ENCODE data around the gene TTC23.

TTC23 gene

GRCh38 chr15:99134317-99134821 is 115.0 kb downstream of the TTC23 start:
- DNase-seq, result no peak

DNA sequence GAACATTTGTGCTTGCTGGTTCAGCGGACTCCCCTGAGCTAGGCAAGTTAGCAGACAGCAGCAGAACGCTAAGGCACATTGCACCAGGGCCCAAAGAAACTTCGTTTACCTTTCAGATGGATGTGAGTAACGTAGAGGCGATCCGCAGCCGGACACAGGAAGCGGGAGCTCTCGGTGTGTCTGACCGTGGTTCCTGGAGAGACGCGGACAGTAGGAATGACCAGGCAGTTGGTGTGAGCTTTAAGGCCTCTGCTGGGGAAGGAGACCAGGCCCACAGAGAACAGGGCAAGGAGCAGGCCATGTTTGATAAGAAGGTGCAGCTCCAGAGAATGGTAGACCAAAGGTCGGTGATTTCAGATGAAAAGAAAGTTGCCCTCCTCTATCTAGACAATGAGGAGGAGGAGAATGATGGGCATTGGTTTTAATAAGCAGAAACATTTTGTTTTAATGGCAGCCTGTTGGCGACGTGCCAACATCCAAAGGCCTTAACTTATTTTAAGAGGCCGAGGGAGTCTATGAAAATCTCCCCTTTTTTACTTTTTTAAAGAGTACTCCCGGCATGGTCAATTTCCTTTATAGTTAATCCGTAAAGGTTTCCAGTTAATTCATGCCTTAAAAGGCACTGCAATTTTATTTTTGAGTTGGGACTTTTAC is 116.6 kb downstream of the TTC23 start:
- DNase-seq, result no peak

DNA sequence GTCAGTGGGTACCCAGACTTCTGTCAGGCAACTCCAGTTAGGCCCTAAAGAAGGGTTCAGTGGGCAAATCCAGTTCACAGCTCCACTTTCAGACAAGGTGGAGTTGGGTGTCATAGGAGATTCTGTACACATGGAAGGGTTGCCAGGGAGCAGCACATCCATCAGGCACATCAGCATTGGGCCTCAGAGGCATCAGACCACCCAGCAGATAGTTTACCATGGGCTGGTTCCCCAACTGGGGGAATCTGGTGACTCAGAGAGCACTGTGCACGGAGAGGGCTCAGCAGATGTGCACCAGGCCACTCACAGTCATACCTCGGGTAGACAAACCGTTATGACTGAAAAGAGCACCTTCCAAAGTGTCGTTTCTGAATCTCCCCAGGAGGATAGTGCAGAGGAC is 117.3 kb downstream of the TTC23 start:
- DNase-seq, result no peak

- no peak for DNase-seq
Observed at GRCh38 chr15:99131441-99132023, 117.8 kb downstream of the TTC23 start.

DNA sequence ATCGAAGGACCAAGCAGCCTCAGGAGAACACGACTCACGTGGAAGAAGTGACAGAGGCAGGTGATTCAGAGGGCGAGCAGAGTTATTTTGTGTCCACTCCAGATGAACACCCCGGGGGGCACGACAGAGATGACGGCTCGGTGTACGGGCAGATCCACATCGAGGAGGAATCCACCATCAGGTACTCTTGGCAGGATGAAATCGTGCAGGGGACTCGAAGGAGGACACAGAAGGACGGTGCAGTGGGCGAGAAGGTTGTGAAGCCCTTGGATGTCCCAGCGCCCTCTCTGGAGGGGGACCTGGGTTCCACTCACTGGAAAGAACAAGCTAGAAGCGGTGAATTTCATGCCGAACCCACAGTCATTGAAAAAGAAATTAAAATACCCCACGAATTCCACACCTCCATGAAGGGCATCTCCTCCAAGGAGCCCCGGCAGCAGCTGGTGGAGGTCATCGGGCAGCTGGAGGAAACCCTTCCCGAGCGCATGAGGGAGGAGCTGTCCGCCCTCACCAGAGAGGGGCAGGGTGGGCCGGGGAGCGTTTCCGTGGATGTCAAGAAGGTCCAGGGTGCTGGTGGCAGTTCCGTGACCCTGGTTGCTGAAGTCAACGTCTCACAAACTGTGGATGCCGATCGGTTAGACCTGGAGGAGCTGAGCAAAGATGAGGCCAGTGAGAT is 118.5 kb downstream of the TTC23 start:
- no peak for DNase-seq

DNA sequence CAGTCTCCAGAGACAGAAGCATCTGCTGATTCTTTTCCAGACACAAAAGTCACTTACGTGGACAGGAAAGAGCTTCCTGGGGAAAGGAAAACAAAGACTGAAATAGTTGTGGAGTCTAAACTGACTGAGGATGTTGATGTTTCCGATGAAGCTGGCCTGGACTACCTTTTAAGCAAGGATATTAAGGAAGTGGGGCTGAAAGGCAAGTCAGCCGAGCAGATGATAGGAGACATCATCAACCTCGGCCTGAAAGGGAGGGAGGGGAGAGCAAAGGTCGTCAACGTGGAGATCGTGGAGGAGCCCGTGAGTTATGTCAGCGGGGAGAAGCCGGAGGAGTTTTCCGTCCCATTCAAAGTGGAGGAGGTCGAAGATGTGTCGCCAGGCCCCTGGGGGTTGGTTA is 119.1 kb downstream of the TTC23 start:
- DNase-seq, result no peak

DNA sequence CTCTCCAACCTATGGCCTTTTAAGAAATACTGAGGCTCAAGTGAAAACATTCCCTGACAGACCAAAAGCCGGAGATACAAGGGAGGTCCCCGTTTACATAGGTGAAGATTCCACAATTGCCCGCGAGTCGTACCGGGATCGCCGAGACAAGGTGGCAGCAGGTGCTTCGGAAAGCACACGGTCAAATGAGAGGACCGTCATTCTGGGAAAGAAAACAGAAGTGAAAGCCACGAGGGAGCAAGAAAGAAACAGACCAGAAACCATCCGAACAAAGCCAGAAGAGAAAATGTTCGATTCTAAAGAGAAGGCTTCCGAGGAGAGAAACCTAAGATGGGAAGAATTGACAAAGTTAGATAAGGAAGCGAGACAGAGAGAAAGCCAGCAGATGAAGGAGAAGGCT is 119.7 kb downstream of the TTC23 start:
- DNase-seq, result no peak

GRCh38 chr15:99128411-99128810 is 121.0 kb downstream of the TTC23 start:
- DNase-seq, result no peak

- DNase-seq, result no peak
Observed at GRCh38 chr15:99127773-99128172, 121.6 kb downstream of the TTC23 start.

- no peak for DNase-seq
Observed at GRCh38 chr15:99126930-99127329, 122.5 kb downstream of the TTC23 start.

DNA sequence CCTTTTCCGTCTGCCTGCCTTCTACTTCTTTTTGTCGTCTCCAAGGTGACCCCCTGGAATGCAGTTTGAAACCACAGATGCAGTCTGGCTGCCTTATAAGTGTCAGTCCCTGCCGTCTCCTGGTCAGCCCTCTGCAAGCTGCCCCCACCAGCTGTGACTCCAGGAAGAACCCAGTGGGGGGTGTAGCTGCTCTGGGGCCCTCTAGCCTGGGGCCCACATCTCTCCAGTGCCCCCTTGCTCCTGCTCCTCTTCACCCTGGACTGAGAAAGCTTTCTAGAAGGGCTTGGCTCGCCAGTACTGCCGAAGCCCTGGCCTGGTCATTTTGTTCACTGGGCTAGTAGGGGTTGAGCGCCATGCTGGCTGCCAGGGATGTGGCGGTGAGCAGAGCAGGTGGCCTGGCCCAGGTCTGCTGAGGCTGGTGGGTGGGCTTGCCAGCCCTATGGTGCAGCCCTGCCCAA is 123.2 kb downstream of the TTC23 start:
- DNase-seq, result no peak

DNA sequence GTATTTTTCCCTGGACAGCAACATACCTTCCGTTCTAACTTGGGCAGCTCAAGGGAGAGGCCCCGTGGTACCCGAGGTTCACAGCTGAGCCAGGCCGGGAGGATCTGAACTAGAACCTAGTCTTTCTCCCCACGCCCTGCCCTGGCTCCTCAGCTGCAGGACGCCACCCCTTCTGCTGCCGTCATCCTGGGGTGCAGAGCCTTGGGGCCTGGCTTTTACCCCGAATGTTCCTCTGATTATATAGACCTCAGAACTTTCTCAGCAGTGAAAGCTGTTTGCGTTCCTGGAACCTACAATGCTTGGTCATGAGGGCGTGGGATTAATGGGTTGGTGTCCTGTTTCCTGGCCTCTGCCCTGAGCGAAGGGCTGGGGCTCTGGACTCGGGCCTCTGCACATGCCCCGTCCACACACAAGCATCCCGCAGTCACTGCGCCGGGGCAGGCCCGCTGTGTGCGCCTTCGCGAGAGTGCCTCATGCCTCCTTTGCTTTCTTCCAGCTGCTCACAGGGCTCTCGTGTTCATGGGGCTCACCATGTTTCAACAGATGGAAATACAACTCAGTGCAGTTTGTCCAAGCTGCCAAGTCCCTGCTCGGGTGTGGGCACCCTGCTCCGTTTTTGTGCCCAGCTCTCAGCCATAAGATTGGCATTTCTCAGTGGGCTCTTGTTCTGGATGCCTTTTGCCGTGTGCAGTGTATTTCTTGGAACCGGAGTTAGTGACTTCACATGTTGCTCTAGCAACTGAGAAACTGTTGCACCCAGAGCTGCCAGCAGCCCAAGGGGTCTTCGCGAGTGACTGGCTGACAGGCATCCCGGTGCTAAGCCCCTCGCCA is 124.1 kb downstream of the TTC23 start:
- no peak for DNase-seq

DNA sequence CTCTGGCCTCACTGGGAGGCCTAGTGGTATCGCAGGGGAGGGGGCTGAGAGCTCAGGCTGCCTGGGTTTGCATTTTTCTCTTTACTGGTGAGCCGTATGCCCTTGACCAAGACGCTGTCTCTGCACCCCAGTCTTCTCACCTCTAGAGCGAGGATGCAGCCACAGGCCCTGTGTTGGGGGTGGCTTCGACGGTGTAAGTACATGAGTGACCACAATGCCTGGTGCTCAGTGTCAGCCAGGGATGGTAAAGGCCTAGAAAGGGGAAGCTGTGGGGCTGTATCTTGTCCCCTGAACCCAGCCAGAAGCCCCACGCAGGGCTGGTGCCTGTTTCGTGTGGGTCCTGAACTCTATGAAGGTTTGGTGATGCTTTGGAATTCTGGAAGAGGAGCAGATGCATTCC is 124.7 kb downstream of the TTC23 start:
- no peak for DNase-seq

GRCh38 chr15:99123713-99124451 is 125.5 kb downstream of the TTC23 start:
- no peak for DNase-seq

- no peak for DNase-seq
Observed at GRCh38 chr15:99122831-99123712, 126.3 kb downstream of the TTC23 start.

GRCh38 chr15:99121691-99122410 is 127.5 kb downstream of the TTC23 start:
- no peak for DNase-seq

DNA sequence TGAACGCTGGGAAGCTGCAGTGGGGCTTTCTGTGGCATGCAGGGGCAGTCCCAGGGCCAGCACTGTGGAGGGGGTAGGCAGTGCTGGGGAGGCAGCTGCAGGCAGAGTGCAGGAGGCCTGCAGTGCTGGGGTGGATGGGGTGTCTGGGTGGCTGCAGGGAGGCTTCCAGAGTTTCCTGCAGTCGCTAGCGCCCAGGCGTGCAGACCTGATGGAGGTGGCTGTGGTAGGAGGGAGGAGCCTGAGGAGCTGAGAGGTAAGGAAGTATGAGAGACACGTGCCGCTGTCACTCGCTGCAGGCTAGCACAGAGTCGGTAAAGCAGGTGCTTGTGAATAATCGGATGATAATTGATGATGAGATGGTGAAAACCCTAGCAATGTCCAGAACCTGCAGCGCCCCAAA is 128.2 kb downstream of the TTC23 start:
- no peak for DNase-seq

- no peak for DNase-seq
Observed at GRCh38 chr15:99120050-99120777, 129.2 kb downstream of the TTC23 start.

- DNase-seq, result no peak
Observed at GRCh38 chr15:99118801-99119546, 130.4 kb downstream of the TTC23 start.

All from CD4-positive, alpha-beta T cell treated with Interleukin-4 for 4 hours (primary cell).